DOHH2 (cell line): ENCODE data around the gene FCN1.

Source experiments
- CTCF ChIP-seq: fragments of 200-600 bp; sonication (generic); IDR thresholded peaks from one replicate; pipeline ENCODE4 v1.5.1; 2014; ENCODE audit warnings: antibody characterized with exemption, mild to moderate bottlenecking, low read depth, low read length; ENCODE audit not compliant: poor library complexity, severe bottlenecking
- EZH2phosphoT487 ChIP-seq: fragments of 200-600 bp; sonication (generic); IDR thresholded peaks from 2 replicates; pipeline ENCODE4 v1.6.1; 2017; ENCODE audit warnings: borderline replicate concordance, mild to moderate bottlenecking, antibody characterized with exemption, low read length, moderate library complexity, mixed read lengths

GRCh38 chr9:134950386-134951210, 32.9 kb upstream of the FCN1 start:
- TF ChIP-seq CTCF: no peak
- TF ChIP-seq EZH2phosphoT487: no peak
